Measurements from ENCODE around the gene PTPRJ. TPM values are rescaled to one million over a fixed set of nuclear protein-coding genes. Genes with fewer than 3 reads are reported as not detected.

The PTPRJ gene
- total RNA-seq, 1 donor from 2014 or later: 70.3 TPM

DNA sequence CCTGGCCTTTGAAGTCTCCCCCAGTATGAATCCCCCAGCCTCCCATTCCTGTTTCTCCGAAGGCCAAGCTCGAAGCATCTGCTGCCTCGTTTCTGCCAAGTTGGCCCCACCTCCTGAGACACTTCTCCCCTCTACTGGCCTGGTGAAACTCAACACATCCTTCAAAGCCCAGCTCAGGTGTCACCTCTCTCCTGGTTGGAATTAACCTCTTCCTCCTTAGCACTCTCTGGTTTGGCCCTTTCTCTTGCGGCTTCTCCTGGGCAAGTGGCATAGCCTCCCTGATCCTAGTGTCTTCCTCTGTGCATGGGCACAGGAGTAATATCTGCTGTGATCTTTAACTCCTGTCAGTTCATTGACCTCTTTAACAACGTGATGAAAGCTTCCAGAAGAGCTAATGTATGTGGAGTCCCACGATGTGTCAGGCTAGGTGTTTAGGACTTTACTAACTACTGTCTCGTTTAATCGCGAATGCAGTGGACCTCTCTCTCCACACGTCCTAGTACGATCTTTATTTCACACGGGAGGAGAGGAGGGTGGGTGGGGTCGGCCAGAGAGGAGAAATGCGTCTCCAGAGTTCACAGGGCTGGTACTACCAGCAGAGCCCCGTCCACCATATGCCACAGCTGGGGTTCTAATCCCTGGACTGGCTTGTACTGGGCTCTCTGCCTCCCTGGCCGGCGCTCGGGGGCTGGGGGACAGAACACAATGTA lies 826 bp upstream of the PTPRJ start:
- Mint-ChIP-seq H3K27me3 (ENCODE audit: insufficient read depth) (peaks cover 12% of the 10 kb centered on the region), H3K4me1 (ENCODE audit: low read depth) (peaks cover 27% of the 10 kb centered on the region), H3K36me3 (ENCODE audit: low read depth) (peaks cover 18% of the 10 kb centered on the region), H3K27ac (peak overlapping the region; percentile 54), H3K4me3 (peak overlapping the region; percentile 70), H3K9me3 (no peaks in the 10 kb centered on the region)
- no peak for DNase-seq (ENCODE audit: low spot score)
- intact Hi-C loops (cut with micrococcal nuclease): loop anchor here (1.0 to 5.0 kb wide), 2 partner anchors 32 to 41 kb away; no protein-coding TSS in a partner anchor

DNA sequence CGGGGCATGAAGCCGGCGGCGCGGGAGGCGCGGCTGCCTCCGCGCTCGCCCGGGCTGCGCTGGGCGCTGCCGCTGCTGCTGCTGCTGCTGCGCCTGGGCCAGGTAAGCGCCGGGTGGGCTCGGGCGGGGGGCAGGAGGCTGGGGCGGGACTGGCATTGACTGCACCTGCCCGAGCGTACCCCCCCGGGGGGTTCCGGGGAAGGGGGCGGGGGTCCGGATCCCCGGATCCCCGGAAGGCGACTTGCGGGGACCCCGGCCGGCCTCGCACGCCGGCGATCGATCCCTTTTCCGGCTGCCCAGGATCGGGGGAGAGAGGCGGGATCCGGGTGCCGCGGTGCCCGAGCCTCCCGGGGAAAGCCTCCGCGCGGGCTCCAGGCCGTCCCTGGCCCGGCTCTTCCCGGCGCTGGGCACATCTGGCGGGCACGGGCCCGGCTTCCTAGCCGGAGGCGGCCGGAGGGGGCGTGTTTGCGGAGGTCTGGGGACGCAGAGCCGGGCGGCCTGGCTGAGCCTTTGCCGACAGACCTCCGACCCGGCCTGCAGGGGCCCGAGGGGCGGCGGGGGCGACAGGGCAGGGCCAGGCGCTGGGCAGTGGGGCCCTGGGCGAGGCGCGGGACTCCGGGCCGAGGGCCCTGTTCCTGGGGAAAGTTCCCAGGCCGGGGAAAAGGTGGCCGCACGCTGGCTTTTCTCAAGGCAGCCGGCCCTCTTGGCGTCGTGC lies 705 bp downstream of the PTPRJ start:
- peaks cover 12% of the 10 kb centered on the region for H3K27me3 Mint-ChIP-seq (ENCODE audit: insufficient read depth)
- no peak for DNase-seq (ENCODE audit: low spot score)
- H3K4me1 Mint-ChIP-seq (ENCODE audit: low read depth): peaks cover 28% of the 10 kb centered on the region
- no peak overlapping the region for H3K27ac Mint-ChIP-seq
- intact Hi-C loops (cut with micrococcal nuclease): loop anchor here (1.0 to 5.0 kb wide), 3 partner anchors 34 to 47 kb away; no protein-coding TSS in a partner anchor
- peaks cover 21% of the 10 kb centered on the region for H3K36me3 Mint-ChIP-seq (ENCODE audit: low read depth)
- no peaks in the 10 kb centered on the region for H3K9me3 Mint-ChIP-seq
- peak overlapping the region; percentile 92 for H3K4me3 Mint-ChIP-seq

DNA sequence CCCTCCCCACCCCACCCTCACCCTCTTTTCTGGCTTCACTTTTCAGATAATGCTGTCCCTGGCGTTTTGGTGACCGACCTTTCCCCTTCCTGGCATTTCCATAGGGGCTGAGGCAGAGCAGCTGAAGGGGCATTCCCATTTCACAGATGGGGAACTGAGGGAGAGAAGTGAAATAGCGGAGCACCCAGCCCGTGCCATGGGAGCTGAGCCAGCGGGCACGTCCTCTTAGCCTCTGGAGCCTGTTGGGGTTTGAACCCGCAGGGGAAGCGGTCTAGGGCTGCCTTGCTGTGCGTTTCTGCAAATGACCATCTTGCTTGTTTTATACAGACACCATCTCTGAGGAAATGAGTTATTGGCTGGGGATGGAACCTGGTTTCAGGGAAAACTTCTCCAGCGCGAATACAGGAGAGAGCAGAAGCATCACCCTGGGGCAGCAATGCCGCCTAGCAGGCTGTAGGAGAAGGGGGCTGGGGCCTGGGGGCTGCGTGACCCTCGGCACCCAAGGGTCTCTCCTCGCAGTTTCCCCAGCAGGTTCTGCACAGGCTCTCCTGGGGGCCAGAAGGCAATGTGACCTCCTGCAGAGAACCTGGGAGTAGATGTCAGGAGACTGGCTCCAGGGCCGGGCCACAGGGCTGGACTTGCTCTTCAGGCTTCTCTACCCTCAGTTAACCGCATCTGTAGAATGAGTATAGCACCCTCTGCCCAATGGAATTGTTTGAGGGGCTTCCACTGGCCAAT lies 1.5 kb downstream of the PTPRJ start:
- Mint-ChIP-seq H3K4me1 (ENCODE audit: low read depth) (peaks cover 36% of the 10 kb centered on the region), H3K4me3 (peak overlapping the region; percentile 92), H3K27ac (peak overlapping the region; percentile 88), H3K9me3 (no peaks in the 10 kb centered on the region), H3K36me3 (ENCODE audit: low read depth) (peaks cover 27% of the 10 kb centered on the region), H3K27me3 (ENCODE audit: insufficient read depth) (peaks cover 6% of the 10 kb centered on the region)
- no peak for DNase-seq (ENCODE audit: low spot score)
- intact Hi-C loops (cut with micrococcal nuclease): loop anchor here (1.0 to 5.0 kb wide), 2 partner anchors 35 to 48 kb away; no protein-coding TSS in a partner anchor

DNA sequence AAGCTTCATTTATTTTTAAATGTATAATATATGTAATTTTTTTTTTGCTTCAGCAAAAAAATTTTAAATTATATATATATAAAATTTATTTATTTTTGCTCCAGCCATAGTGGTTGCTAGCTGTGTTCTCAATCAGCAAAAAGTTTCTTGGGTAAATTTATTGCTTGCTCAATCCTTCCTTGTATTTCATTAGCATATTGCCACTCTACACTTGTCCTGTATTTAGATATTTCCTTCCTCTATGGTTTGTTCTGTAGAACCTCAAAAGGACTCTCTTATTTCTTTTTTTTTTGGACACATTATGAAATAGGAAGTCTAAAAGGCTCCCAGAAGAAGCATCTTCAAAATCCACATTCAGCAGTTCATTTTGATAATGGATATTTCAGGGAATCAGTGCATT lies 2.3 kb downstream of the PTPRJ start:
- Mint-ChIP-seq H3K9me3 (no peaks in the 10 kb centered on the region), H3K4me1 (ENCODE audit: low read depth) (peaks cover 43% of the 10 kb centered on the region), H3K27me3 (ENCODE audit: insufficient read depth) (peaks cover 2% of the 10 kb centered on the region), H3K36me3 (ENCODE audit: low read depth) (peaks cover 28% of the 10 kb centered on the region), H3K27ac (peak overlapping the region; percentile 81), H3K4me3 (peak overlapping the region; percentile 92)
- intact Hi-C loops (cut with micrococcal nuclease): loop anchor here (1.0 to 5.0 kb wide), 5 partner anchors 19 to 125 kb away; no protein-coding TSS in a partner anchor
- DNase-seq (ENCODE audit: low spot score): no peak

DNA sequence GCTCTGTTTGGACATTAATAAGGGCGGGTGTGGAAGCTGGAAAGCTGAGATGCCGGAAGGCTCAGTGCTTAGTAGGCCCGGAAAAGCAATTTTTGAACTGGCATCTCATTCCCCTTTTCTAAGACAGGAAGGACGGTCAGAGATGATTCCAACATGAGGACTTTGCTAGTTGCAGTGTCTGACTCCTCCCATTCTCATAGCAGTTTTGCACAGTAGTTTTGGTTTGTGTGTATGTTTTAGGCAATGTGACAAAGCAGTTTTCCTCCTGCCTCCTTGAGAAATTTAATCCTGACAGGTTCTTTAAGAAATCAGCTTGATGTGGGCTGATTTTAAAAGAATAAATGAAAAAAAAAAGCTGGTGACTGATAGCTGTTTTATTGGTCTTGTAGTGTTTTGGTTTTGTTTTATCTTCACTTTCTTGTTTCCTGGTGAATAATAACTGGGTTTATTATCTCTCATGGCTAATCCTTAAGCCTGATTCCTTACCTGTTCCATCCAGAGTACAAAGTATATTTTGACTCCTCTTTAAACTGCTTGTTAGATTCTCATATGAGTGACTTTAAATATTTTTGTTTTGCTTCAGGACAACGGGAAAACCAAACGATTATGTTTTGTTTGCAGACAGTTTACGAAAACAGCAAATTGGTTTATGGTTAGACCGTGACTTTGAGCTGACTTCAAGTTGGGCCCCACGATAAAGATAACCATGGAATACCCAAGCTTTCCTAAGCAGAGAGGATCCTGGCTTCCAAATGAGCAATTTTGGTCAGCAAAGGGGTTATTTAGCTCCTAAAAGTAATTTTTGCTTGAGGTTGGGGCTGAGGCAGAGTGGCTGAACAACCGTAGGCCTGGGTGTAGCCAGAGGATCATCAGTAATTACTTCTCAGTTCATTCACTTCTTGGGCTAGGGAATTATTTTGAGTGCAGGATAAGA lies 3.4 kb downstream of the PTPRJ start:
- Mint-ChIP-seq H3K27me3 (ENCODE audit: insufficient read depth) (no peaks in the 10 kb centered on the region), H3K9me3 (no peaks in the 10 kb centered on the region), H3K27ac (peak overlapping the region; percentile 81), H3K4me3 (peak overlapping the region; percentile 85), H3K4me1 (ENCODE audit: low read depth) (peaks cover 54% of the 10 kb centered on the region), H3K36me3 (ENCODE audit: low read depth) (peaks cover 33% of the 10 kb centered on the region)
- DNase-seq (ENCODE audit: low spot score): no peak
- intact Hi-C loops (cut with micrococcal nuclease): loop anchor here (1.0 to 5.0 kb wide), 5 partner anchors 18 to 124 kb away; no protein-coding TSS in a partner anchor

DNA sequence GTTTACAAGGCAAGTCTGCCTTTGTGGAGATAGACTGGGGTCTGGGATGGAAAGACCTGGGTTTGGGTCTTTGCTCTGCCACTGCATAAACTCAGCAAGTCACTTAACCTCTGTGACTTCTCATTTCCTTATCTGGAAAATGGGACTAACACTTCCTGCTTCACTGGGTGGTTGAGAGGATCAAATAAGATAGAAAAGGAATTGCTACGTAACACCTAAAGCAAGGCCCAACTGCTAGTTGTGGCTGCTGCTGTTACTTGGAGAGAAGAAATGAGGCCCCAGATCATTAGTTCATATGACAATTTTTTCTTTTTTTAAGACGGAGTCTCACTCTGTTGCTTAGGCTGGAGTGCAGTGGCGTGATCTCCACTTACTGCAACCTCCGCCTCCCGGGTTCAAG lies 5.9 kb downstream of the PTPRJ start:
- Mint-ChIP-seq H3K4me3 (peak overlapping the region; percentile 42), H3K4me1 (ENCODE audit: low read depth) (peaks cover 66% of the 10 kb centered on the region), H3K9me3 (no peaks in the 10 kb centered on the region), H3K27ac (peak overlapping the region; percentile 83), H3K27me3 (ENCODE audit: insufficient read depth) (no peaks in the 10 kb centered on the region), H3K36me3 (ENCODE audit: low read depth) (peaks cover 33% of the 10 kb centered on the region)
- intact Hi-C loops (cut with micrococcal nuclease): no loop called here
- no peak for DNase-seq (ENCODE audit: low spot score)

DNA sequence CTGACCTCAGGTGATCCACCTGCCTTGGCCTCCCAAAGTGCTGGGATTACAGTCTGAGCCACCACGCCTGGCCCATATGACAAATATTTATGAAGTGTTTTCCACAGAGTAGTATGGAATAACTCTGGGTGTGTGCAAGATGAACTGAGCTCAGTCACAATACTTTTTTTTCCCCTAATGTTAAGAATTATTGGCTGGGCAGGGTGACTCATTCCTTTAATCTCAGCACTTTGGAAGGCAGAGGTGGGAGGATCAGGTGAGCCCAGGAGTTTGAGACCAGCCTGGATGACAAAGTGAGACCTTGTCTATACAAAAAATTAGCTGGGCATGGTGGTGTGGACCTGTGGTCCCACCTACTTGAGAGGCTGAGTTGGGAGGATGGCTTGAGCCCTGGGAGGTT lies 6.4 kb downstream of the PTPRJ start:
- H3K27me3 Mint-ChIP-seq (ENCODE audit: insufficient read depth): no peaks in the 10 kb centered on the region
- H3K27ac Mint-ChIP-seq: peak overlapping the region; percentile 77
- intact Hi-C loops (cut with micrococcal nuclease): no loop called here
- DNase-seq (ENCODE audit: low spot score): no peak
- no peaks in the 10 kb centered on the region for H3K9me3 Mint-ChIP-seq
- H3K4me3 Mint-ChIP-seq: no peak overlapping the region
- peaks cover 71% of the 10 kb centered on the region for H3K4me1 Mint-ChIP-seq (ENCODE audit: low read depth)
- H3K36me3 Mint-ChIP-seq (ENCODE audit: low read depth): peaks cover 31% of the 10 kb centered on the region

DNA sequence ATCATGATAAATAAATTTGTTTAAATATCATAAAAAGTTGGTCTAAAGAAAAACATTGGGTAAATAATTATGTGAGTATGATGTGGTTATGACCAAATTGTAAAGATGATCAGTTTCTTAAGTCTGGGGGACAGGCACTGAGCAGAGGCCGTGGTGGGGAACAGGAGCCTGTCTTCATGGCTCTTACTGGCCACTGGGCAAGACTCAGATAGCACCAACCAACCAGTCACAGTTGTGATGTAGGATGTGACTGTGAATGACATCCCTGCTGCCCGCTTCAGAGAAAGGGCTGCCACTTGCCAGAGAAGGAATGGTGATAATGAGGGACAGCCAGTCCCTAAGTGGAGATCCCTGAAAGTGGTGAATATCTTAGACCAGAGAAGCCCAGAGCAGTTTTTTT lies 7.0 kb downstream of the PTPRJ start:
- H3K4me1 Mint-ChIP-seq (ENCODE audit: low read depth): peaks cover 72% of the 10 kb centered on the region
- H3K27ac Mint-ChIP-seq: peak overlapping the region; percentile 68

DNA sequence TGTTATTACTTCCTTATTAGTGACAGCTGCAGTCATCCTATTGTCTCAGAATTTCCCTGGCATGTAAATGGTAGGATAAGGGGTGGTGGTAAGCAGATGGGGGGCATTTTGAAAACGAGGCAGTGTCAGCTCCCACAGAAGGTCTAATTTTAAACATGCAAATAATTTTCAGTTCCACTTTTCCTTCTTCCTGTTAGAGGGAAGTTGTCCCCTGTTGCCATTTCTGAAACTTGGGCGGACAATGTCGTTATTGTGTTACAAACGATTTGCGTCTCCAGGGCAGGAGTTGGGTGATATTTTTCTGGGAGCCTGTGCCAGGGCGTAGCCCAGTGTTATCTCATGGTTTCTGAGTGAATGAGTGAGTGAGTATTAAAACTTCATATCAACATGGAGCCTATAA lies 7.4 kb downstream of the PTPRJ start:
- Mint-ChIP-seq H3K9me3 (no peaks in the 10 kb centered on the region), H3K4me3 (no peak overlapping the region), H3K27me3 (ENCODE audit: insufficient read depth) (no peaks in the 10 kb centered on the region), H3K36me3 (ENCODE audit: low read depth) (peaks cover 29% of the 10 kb centered on the region), H3K4me1 (ENCODE audit: low read depth) (peaks cover 74% of the 10 kb centered on the region), H3K27ac (no peak overlapping the region)
- intact Hi-C loops (cut with micrococcal nuclease): no loop called here
- DNase-seq (ENCODE audit: low spot score): no peak

More for the DNA sequence above, 7.0 kb downstream of the PTPRJ start:
- H3K27me3 Mint-ChIP-seq (ENCODE audit: insufficient read depth): no peaks in the 10 kb centered on the region
- DNase-seq (ENCODE audit: low spot score): no peak
- no peaks in the 10 kb centered on the region for H3K9me3 Mint-ChIP-seq
- no peak overlapping the region for H3K4me3 Mint-ChIP-seq
- H3K36me3 Mint-ChIP-seq (ENCODE audit: low read depth): peaks cover 31% of the 10 kb centered on the region
- intact Hi-C loops (cut with micrococcal nuclease): no loop called here

DNA sequence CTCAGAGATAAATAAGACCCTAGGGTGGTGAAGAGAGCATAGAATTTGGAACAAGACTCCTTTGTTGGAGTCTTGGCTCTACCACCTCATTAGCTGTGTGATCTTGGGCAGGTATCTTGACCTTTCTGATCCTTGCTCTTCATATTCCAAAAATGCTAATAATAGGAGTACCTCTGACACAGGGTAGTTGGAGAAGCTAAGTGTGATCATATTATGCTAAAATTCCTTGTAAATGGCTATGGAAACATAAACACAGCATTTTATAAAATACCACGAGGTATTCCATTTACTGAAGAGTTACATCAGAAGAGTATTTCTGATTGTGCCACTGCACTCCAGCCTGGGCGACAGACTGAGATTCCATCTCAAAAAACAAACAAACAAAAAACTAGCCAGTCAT lies 9.4 kb downstream of the PTPRJ start:
- Mint-ChIP-seq H3K27me3 (ENCODE audit: insufficient read depth) (no peaks in the 10 kb centered on the region), H3K4me3 (no peak overlapping the region), H3K36me3 (ENCODE audit: low read depth) (peaks cover 15% of the 10 kb centered on the region), H3K9me3 (no peaks in the 10 kb centered on the region), H3K27ac (no peak overlapping the region), H3K4me1 (ENCODE audit: low read depth) (peaks cover 59% of the 10 kb centered on the region)
- intact Hi-C loops (cut with micrococcal nuclease): no loop called here
- no peak for DNase-seq (ENCODE audit: low spot score)

DNA sequence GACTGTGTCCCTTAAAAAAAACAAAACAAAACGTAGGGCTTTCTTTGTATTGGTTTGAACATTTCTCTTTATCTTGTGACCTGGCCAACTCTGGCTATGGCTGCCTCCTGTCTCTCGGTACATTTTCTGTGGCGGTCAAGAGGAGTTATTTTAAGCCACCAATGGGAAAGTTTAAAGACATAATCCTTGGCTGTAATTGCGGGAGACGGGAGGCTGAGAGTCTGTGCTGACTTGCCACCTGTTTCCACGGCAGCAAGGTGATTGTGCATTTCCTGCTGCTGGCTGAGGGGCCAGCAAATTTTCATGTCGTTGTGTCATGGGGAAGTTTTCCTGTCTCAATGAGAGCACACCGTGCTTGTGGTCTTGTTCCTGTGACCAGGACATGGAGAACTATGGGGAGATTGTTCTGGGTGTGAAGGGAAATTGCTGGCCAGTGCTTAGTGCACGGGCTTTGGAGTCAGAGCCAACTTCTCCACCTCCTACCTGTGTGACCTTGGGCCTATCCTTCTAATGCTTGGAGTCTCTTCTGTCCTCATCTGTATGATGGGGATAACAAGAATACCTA lies 11.0 kb downstream of the PTPRJ start:
- DNase-seq (ENCODE audit: low spot score): no peak
- Mint-ChIP-seq H3K36me3 (ENCODE audit: low read depth) (peaks cover 14% of the 10 kb centered on the region), H3K4me3 (peak overlapping the region; percentile 48), H3K27ac (peak overlapping the region; percentile 79), H3K27me3 (ENCODE audit: insufficient read depth) (no peaks in the 10 kb centered on the region), H3K4me1 (ENCODE audit: low read depth) (peaks cover 61% of the 10 kb centered on the region), H3K9me3 (no peaks in the 10 kb centered on the region)
- intact Hi-C loops (cut with micrococcal nuclease): loop anchor here (1.0 kb wide), 1 partner anchor 10 kb away; no protein-coding TSS in a partner anchor

Measured in activated T-helper 1 cell treated with anti-CD3 and anti-CD28 coated beads, Interleukin-12 subunit alpha, Interleukin-12 subunit beta, Interleukin-2, Interleukin-4 antibody, amounts not matched to agents 30 ng/mL and 10 ng/mL and 1 ng/mL, durations not matched to agents 14 hours and 24 hours and 36 hours (primary cell).